Erythroblast (primary cell): ENCODE data around the gene ASCC1.

Experiments
- GATA1 ChIP-seq: IDR thresholded peaks from 2 replicates; pipeline ENCODE4 v1.6.1; 2011; ENCODE audit warnings: low read depth, mild to moderate bottlenecking, control low read depth, low read length, moderate library complexity
- POLR2A ChIP-seq: IDR thresholded peaks from 2 replicates; pipeline ENCODE4 v1.6.1; 2011; ENCODE audit warnings: mild to moderate bottlenecking, low read length

DNA sequence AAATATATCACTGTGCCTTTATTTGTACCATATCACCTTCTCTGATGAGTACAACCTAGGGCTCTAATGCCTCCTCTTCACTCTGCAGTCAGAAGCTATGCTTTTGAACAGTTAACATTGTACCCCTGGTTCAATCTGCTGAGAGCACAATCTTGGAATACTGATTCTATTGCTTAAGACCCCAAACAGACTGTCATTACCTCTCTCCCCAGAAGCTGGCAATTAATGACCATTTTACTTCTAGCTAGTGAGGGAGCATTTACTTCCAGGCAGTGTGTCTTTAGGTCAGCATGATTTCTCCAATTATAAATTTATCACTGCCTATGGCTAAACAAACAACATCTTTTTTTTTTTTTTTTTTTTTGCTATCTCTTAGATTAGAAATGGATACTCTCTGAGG, 91.7 kb downstream of the ASCC1 start:
- TF ChIP-seq POLR2A (no peak), GATA1 (no peak)
